Stimulated activated CD4-positive, alpha-beta T cell treated with anti-CD3 and anti-CD28 coated beads, Interleukin-15, amount 100 ng/mL, for 1 hour (primary cell): Measurements from ENCODE around the gene C1QTNF8.

ENCODE experiments used
- DNase-seq, 2 donors: peaks; one replicate each; pipeline ENCODE4 v3.0.0-alpha.2; 2020; ENCODE audit warnings: low read depth in 1 of 2, low spot score in 1 of 2

Gene C1QTNF8

GRCh38 chr16:1127971-1128715, 32.1 kb upstream of the C1QTNF8 start:
- no peak for DNase-seq

GRCh38 chr16:1127101-1127500, 31.1 kb upstream of the C1QTNF8 start:
- DNase-seq, result no peak

GRCh38 chr16:1126586-1126985, 30.5 kb upstream of the C1QTNF8 start:
- DNase-seq, result no peak

- DNase-seq, result no peak
Measured at GRCh38 chr16:1126044-1126443, 30.0 kb upstream of the C1QTNF8 start.

GRCh38 chr16:1125471-1125870, 29.4 kb upstream of the C1QTNF8 start:
- DNase-seq, result no peak

GRCh38 chr16:1124795-1125194, 28.8 kb upstream of the C1QTNF8 start:
- DNase-seq, result no peak

- no peak for DNase-seq
Measured at GRCh38 chr16:1124291-1124690, 28.2 kb upstream of the C1QTNF8 start.

- DNase-seq, result no peak
Measured at GRCh38 chr16:1123525-1124230, 27.6 kb upstream of the C1QTNF8 start.

- DNase-seq, result no peak
Measured at GRCh38 chr16:1122398-1122765, 26.3 kb upstream of the C1QTNF8 start.

- no peak for DNase-seq
Measured at GRCh38 chr16:1121601-1122397, 25.8 kb upstream of the C1QTNF8 start.

GRCh38 chr16:1121009-1121408, 25.0 kb upstream of the C1QTNF8 start:
- no peak for DNase-seq

- no peak for DNase-seq
Measured at GRCh38 chr16:1120577-1120941, 24.5 kb upstream of the C1QTNF8 start.

- no peak for DNase-seq
Measured at GRCh38 chr16:1119766-1120576, 23.9 kb upstream of the C1QTNF8 start.

- DNase-seq, result no peak
Measured at GRCh38 chr16:1119129-1119528, 23.1 kb upstream of the C1QTNF8 start.

- no peak for DNase-seq
Measured at GRCh38 chr16:1117926-1118325, 21.9 kb upstream of the C1QTNF8 start.

GRCh38 chr16:1117176-1117900, 21.3 kb upstream of the C1QTNF8 start:
- no peak for DNase-seq

GRCh38 chr16:1116693-1117077, 20.6 kb upstream of the C1QTNF8 start:
- no peak for DNase-seq

GRCh38 chr16:1113889-1114526, 18.0 kb upstream of the C1QTNF8 start:
- no peak for DNase-seq

- no peak for DNase-seq
Measured at GRCh38 chr16:1113489-1113888, 17.4 kb upstream of the C1QTNF8 start.

GRCh38 chr16:1112506-1113184, 16.6 kb upstream of the C1QTNF8 start:
- DNase-seq, result no peak
